ENCODE data around the gene HSPB1. TPM values are rescaled to one million over a fixed set of nuclear protein-coding genes. Genes with fewer than 3 reads are reported as not detected.

The HSPB1 gene
- 42.8 and 52.2 TPM in 2 replicates for total RNA-seq

GRCh38 chr7:76302347-76303201 lies at the start of gene HSPB1:
Gene HSPB1, plus strand, starts transcription at chr7:76302673. Its CDS starts 40 bp downstream, at chr7:76302713.

Other genes with a start within 250 kb of the HSPB1 start
- gene SRRM3, start 100.8 kb upstream of the HSPB1 start, total RNA-seq, result 0.30 TPM in 1 of 2 replicates, not detected in the other
- gene YWHAG, start 56.3 kb downstream of the HSPB1 start, total RNA-seq, result 89.7 and 169 TPM in 2 replicates
- gene SSC4D, start 107.0 kb downstream of the HSPB1 start, total RNA-seq, result 0.59 and 0.65 TPM in 2 replicates
- 0.89 and 1.8 TPM in 2 replicates for gene ZP3, start 122.3 kb downstream of the HSPB1 start, total RNA-seq
- 5.0 and 8.0 TPM in 2 replicates for gene DTX2, start 159.0 kb downstream of the HSPB1 start, total RNA-seq
- gene UPK3B, start 207.9 kb downstream of the HSPB1 start, total RNA-seq, result under 0.01 TPM in 1 of 2 replicates, not detected in the other
- 0.05 TPM in 1 of 2 replicates, not detected in the other for gene SPDYE16, start 240.6 kb downstream of the HSPB1 start, total RNA-seq